ENCODE results near the gene KDM5B. TPM values are rescaled to one million over a fixed set of nuclear protein-coding genes. Genes with fewer than 3 reads are reported as not detected.

Gene KDM5B
- total and polyA plus RNA-seq, 2 of the 8 experiments (the other 6 are each of a cell fraction or from before 2014, with no cell fraction given): 73.3 to 210 TPM

DNA sequence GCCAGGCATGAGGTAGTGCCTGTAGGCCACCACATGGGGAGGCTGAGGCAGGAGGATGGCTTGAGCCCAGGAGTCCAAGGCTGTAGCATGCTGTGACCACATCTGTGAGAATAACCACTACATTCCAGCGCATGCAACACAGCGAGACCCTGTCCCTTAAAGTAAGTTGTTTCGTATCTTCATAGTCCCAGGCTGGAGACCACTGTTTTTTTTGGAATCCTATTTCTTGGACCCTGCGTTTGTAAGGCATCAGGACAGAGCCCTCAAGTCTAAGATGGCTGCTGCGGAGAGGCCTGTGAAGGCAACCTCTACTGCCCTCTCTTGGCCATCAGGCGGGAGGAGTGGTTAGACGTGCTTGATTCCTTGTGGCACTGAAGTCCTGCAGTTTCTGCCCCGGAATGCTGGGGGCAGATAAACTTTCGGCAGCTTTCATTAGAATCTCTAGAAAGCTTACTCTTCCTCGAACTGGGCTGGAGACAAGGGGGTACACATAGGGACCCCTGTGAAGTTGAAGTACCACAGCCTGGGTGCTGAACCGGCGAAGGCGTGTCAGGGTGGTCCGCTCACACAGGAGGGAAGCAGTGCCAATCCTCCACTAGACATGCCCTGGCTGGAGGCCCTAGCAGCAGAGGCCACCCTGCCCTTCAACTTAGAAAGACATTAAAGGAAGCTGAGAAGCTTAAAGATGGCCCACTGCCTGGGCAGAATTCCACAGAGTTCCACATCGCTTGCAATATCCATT, 44.1 kb upstream of the KDM5B start (continued):
- TF ChIP-seq TEAD4 (IDR thresholded peaks at IDR 0.05; ENCODE audit: low read depth, low read length): 0 out of 2 replicates have a peak, but pooled peaks have one; percentile 4
- TF ChIP-seq POLR2A (IDR thresholded peaks at IDR 0.05; ENCODE audit: control extremely low read depth in 1 of 2, low read depth in 2 of 2, low read length in 2 of 2): no peak
- TF ChIP-seq SUZ12 (IDR thresholded peaks at IDR 0.05; ENCODE audit: low read length): no peak
- TF ChIP-seq BACH1 (IDR thresholded peaks at IDR 0.05; ENCODE audit: low read length): no peak
- TF ChIP-seq RAD21 (IDR thresholded peaks at IDR 0.05 in 1 of 2, conservative IDR thresholded peaks at IDR 0.05 in 1 of 2; ENCODE audit: low read depth in 2 of 2, low read length in 2 of 2): peak; percentile 84 to 87
- TF ChIP-seq YY1 (IDR thresholded peaks at IDR 0.05; ENCODE audit: low read depth, low read length): peak; percentile 97
- TF ChIP-seq KDM1A (IDR thresholded peaks at IDR 0.05; ENCODE audit: borderline replicate concordance, low read length): peak; percentile 67; the same call in 1 of the 2 replicates
- TF ChIP-seq, protein P1, sequence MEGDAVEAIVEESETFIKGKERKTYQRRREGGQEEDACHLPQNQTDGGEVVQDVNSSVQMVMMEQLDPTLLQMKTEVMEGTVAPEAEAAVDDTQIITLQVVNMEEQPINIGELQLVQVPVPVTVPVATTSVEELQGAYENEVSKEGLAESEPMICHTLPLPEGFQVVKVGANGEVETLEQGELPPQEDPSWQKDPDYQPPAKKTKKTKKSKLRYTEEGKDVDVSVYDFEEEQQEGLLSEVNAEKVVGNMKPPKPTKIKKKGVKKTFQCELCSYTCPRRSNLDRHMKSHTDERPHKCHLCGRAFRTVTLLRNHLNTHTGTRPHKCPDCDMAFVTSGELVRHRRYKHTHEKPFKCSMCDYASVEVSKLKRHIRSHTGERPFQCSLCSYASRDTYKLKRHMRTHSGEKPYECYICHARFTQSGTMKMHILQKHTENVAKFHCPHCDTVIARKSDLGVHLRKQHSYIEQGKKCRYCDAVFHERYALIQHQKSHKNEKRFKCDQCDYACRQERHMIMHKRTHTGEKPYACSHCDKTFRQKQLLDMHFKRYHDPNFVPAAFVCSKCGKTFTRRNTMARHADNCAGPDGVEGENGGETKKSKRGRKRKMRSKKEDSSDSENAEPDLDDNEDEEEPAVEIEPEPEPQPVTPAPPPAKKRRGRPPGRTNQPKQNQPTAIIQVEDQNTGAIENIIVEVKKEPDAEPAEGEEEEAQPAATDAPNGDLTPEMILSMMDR (IDR thresholded peaks at IDR 0.05; ENCODE audit: control extremely low read depth in 1 of 3, insufficient read depth in 1 of 3, low read depth in 1 of 3, low read length in 3 of 3): peak; percentile 81 to 90 (median 83)
- no peak for TF ChIP-seq PHF8 (conservative IDR thresholded peaks at IDR 0.05; ENCODE audit: low read depth, low read length)
- TF ChIP-seq NANOG (IDR thresholded peaks at IDR 0.05; ENCODE audit: insufficient read depth, low read depth, low read length, poor library complexity, severe bottlenecking): no peak
- TF ChIP-seq SAP30 (IDR thresholded peaks at IDR 0.05; ENCODE audit: insufficient read depth, insufficient replicate concordance, low read length): no peak
- TF ChIP-seq EP300 (IDR thresholded peaks at IDR 0.05; ENCODE audit: borderline replicate concordance in 1 of 2, low read depth in 2 of 2, low read length in 2 of 2): no peak
- no peak; a peak in 1 of 4 replicates for TF ChIP-seq SIN3A (conservative IDR thresholded peaks at IDR 0.05 in 1 of 2, IDR thresholded peaks at IDR 0.05 in 1 of 2; ENCODE audit: low read depth in 1 of 2, low read length in 2 of 2)
- TF ChIP-seq CHD2 (IDR thresholded peaks at IDR 0.05; ENCODE audit: low read length): no peak
- no peak for TF ChIP-seq RFX5 (IDR thresholded peaks at IDR 0.05; ENCODE audit: borderline replicate concordance, low read depth, low read length)
- TF ChIP-seq TAF1 (IDR thresholded peaks at IDR 0.05; ENCODE audit: low read depth, low read length): no peak
- no peak for TF ChIP-seq CHD1 (IDR thresholded peaks at IDR 0.05; ENCODE audit: low read depth, low read length)
- no peak for TF ChIP-seq GTF2F1 (IDR thresholded peaks at IDR 0.05; ENCODE audit: borderline replicate concordance, low read depth, low read length)

Data from H1 (cell line).